Peyer's patch (tissue), 4 donors: Measurements from ENCODE around the gene PSME2.

Source experiments
- CTCF ChIP-seq, 6 experiments: fragments of 450-650 bp in 4 of 6; fragments of 200-600 bp in 2 of 6; sonication (generic) in 1 of 6; IDR thresholded peaks; one replicate each; pipeline ENCODE4 v1.5.1; 2017 to 2019; ENCODE audit warnings: antibody characterized with exemption in 6 of 6, mild to moderate bottlenecking in 3 of 6, moderate library complexity in 1 of 6
- POLR2A ChIP-seq, 2 donors: fragments of 450-650 bp; IDR thresholded peaks; one replicate each; pipeline ENCODE4 v1.5.1; 2017; ENCODE audit warnings: antibody characterized with exemption in 2 of 2, mild to moderate bottlenecking in 2 of 2, moderate library complexity in 2 of 2

- no peak for TF ChIP-seq POLR2A (IDR thresholded peaks at IDR 0.05)
- no peak for TF ChIP-seq CTCF (IDR thresholded peaks at IDR 0.05)
Measured at GRCh38 chr14:24136684-24137528, 9.5 kb downstream of the PSME2 start.
